ENCODE results near the gene STMN3.

Gene STMN3

GRCh38 chr20:63696628-63697356 lies 43.6 kb upstream of the STMN3 start, which contains the start of gene TNFRSF6B:
TNFRSF6B (plus strand) TSS chr20:63696652; CDS start chr20:63696768, 116 bp downstream.
- no peaks in the 10 kb centered on the region for H3K9me3 ChIP-seq (ENCODE audit: control insufficient read depth, insufficient read depth, low read depth, low read length)
- H3K36me3 ChIP-seq (ENCODE audit: control insufficient read depth in 2 of 2, insufficient read depth in 1 of 2, low read length in 2 of 2) = peaks cover 0 to 23% of the 10 kb centered on the region in 2 experiments; a peak in 1 of 3 replicates
- no peak within 1 kb of the TSS for H3K27ac ChIP-seq (ENCODE audit: extremely low read depth, low read depth, low read length)
- TF ChIP-seq CTCF (tag by site-specific recombination; IDR thresholded peaks at IDR 0.05) (0 out of 2 replicates have a peak, but pooled peaks have one; percentile 8), ZNF830 (tag by site-specific recombination; IDR thresholded peaks at IDR 0.05; ENCODE audit: low read depth) (no peak), GLIS2 (tag by site-specific recombination; IDR thresholded peaks at IDR 0.05) (peak; percentile 54; the same call in 1 of the 2 replicates), KLF1 (tag by site-specific recombination; IDR thresholded peaks at IDR 0.05) (peak; percentile 9; the same call in 1 of the 2 replicates), ZNF600 (tag by site-specific recombination; IDR thresholded peaks at IDR 0.05) (0 out of 2 replicates have a peak, but pooled peaks have one; percentile 6)
- CTCF ChIA-PET = no interaction called here
- POLR2A ChIA-PET = interaction anchor here (0.6 to 2.3 kb wide), 4 partner anchors 11 to 255 kb away, joined by 3 to 9 read pairs (median 5); partner anchors contain the start of genes ARFRP1, RTEL1 and ZGPAT
- no peaks in the 10 kb centered on the region for H3K4me1 ChIP-seq (ENCODE audit: control insufficient read depth, insufficient read depth, low read length)
- no peak within 1 kb of the TSS for H3K4me3 ChIP-seq (ENCODE audit: low read depth, low read length)

- ChIA-PET POLR2A (interaction anchor here (1.6 kb wide), 1 partner anchor 12 kb away, joined by 5 read pairs; the partner anchor contains the start of genes ARFRP1 and ZGPAT), CTCF (no interaction called here)
- Histone ChIP-seq H3K4me1 (ENCODE audit: control insufficient read depth, insufficient read depth, low read length) (no peaks in the 10 kb centered on the region), H3K9me3 (ENCODE audit: control insufficient read depth, insufficient read depth, low read depth, low read length) (no peaks in the 10 kb centered on the region), H3K4me3 (ENCODE audit: low read depth, low read length) (no peak overlapping the region), H3K36me3 (ENCODE audit: control insufficient read depth in 2 of 2, insufficient read depth in 1 of 2, low read length in 2 of 2) (peaks cover 0 to 23% of the 10 kb centered on the region in 2 experiments; a peak in 1 of 3 replicates), H3K27ac (ENCODE audit: extremely low read depth, low read depth, low read length) (no peak overlapping the region)
- TF ChIP-seq REST (tag by site-specific recombination; IDR thresholded peaks at IDR 0.05) (peak; percentile 35; the same call in 1 of the 2 replicates), KLF1 (tag by site-specific recombination; IDR thresholded peaks at IDR 0.05) (peak; percentile 86), TRIM28 (IDR thresholded peaks at IDR 0.05; ENCODE audit: borderline replicate concordance, low read length) (no peak), ZNF335 (tag by site-specific recombination; conservative IDR thresholded peaks at IDR 0.05) (no peak), ZNF433 (tag by site-specific recombination; IDR thresholded peaks at IDR 0.05; ENCODE audit: low read depth) (no peak), PRDM4 (tag by site-specific recombination; IDR thresholded peaks at IDR 0.05) (no peak), SP3 (tag by site-specific recombination; IDR thresholded peaks at IDR 0.05) (peak; percentile 35; the same call in 1 of the 2 replicates), YY2 (tag by site-specific recombination; IDR thresholded peaks at IDR 0.05) (no peak), ZNF548 (tag by site-specific recombination; IDR thresholded peaks at IDR 0.05) (no peak), TSHZ1 (tag by site-specific recombination; IDR thresholded peaks at IDR 0.05; ENCODE audit: borderline replicate concordance) (no peak), ZNF221 (tag by site-specific recombination; IDR thresholded peaks at IDR 0.05; ENCODE audit: borderline replicate concordance) (no peak), ZNF280D (tag by site-specific recombination; IDR thresholded peaks at IDR 0.05) (no peak)
Measured at GRCh38 chr20:63696306-63696627, 43.0 kb upstream of the STMN3 start.

Measured in HEK293 (cell line).